Stimulated activated CD4-positive, alpha-beta T cell treated with anti-CD3 and anti-CD28 coated beads, Interleukin-1b, Interleukin-23, amount 100 ng/mL, for 48 hours (primary cell): ENCODE measurements around the gene FAM25A.

Source experiments
- DNase-seq: peaks from one replicate; pipeline ENCODE4 v3.0.0-alpha.2; 2020

Gene FAM25A

DNA sequence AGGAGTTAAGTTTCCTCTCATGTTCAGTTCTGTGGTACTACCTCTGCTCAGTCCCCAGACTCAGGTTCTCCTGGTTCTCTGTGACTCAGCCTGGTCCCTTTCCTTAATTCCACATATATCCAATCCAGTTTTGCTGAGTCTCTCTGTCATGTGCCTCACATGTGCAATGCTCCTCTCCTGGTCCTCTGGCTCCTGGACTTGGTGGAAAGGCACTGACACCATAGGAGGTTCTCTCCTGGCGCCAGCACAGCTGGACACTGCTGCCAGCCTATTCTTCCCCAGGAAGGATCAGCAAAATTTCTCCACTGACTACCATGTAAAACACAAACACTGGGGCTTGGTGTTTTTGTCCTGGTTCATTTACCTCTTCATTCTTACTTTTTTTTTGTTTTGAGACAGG is 46.8 kb downstream of the FAM25A start:
- DNase-seq = no peak

GRCh38 chr10:87068281-87068680 is 48.2 kb downstream of the FAM25A start:
- DNase-seq = no peak

GRCh38 chr10:87072449-87072848 is 52.4 kb downstream of the FAM25A start:
- no peak for DNase-seq
